ENCODE data around the gene BANF1. TPM values are rescaled to one million over a fixed set of nuclear protein-coding genes. Genes with fewer than 3 reads are reported as not detected.

BANF1 gene
- total RNA-seq, 1 donor from 2014 or later: 180 TPM

- Mint-ChIP-seq H3K27me3 (ENCODE audit: low read depth, unreplicated experiment) (peaks cover 2% of the 10 kb centered on the region), H3K27ac (ENCODE audit: unreplicated experiment) (no peak overlapping the region), H3K36me3 (ENCODE audit: low read depth, unreplicated experiment) (no peaks in the 10 kb centered on the region), H3K4me3 (ENCODE audit: unreplicated experiment) (no peak overlapping the region), H3K4me1 (ENCODE audit: low read depth, unreplicated experiment) (no peaks in the 10 kb centered on the region), H3K9me3 (ENCODE audit: unreplicated experiment) (no peaks in the 10 kb centered on the region)
- no peaks in the 10 kb centered on the region for H3K36me3 ChIP-seq (ENCODE audit: insufficient read depth, low read length)
- TF ChIP-seq EZH2 (IDR thresholded peaks at IDR 0.05; ENCODE audit: insufficient read depth, low read length) (no peak), CTCF (IDR thresholded peaks at IDR 0.05; ENCODE audit: insufficient read depth, low read depth, low read length) (no peak)
- H3K9me3 ChIP-seq (ENCODE audit: insufficient read depth, low read depth, low read length): no peaks in the 10 kb centered on the region
- DNase-seq (ENCODE audit: low read depth) (no peak), FAIRE-seq (no peak)
- H3K27me3 ChIP-seq (ENCODE audit: insufficient read depth, low read length): no peaks in the 10 kb centered on the region
- H2AFZ ChIP-seq (ENCODE audit: low read depth, low read length): no peak overlapping the region
- H3K4me1 ChIP-seq (ENCODE audit: insufficient read depth, low read length): no peaks in the 10 kb centered on the region
- H3K27ac ChIP-seq (ENCODE audit: low read depth, low read length): no peak overlapping the region
- no peaks in the 10 kb centered on the region for H4K20me1 ChIP-seq (ENCODE audit: insufficient read depth, low read length)
- H3K9ac ChIP-seq (ENCODE audit: low read length): no peak overlapping the region
- no peak overlapping the region for H3K4me3 ChIP-seq (ENCODE audit: insufficient read depth, low read depth, low read length)
- no peaks in the 10 kb centered on the region for H3K79me2 ChIP-seq (ENCODE audit: insufficient read depth, low read length)
- no peak overlapping the region for H3K4me2 ChIP-seq (ENCODE audit: low read length)
Observed at GRCh38 chr11:65954771-65955170, 47.5 kb upstream of the BANF1 start.

GRCh38 chr11:65958291-65958690 is 44.0 kb upstream of the BANF1 start:
- DNase-seq (ENCODE audit: low read depth): no peak
- peaks cover 18% of the 10 kb centered on the region for H3K79me2 ChIP-seq (ENCODE audit: insufficient read depth, low read length)
- peak overlapping the region; percentile 8 for H3K4me3 Mint-ChIP-seq (ENCODE audit: unreplicated experiment)
- H3K4me2 ChIP-seq (ENCODE audit: low read length): no peak overlapping the region
- peaks cover 11% of the 10 kb centered on the region for H3K4me1 Mint-ChIP-seq (ENCODE audit: low read depth, unreplicated experiment)
- H3K27ac ChIP-seq (ENCODE audit: low read depth, low read length): no peak overlapping the region
- H3K27ac Mint-ChIP-seq (ENCODE audit: unreplicated experiment): no peak overlapping the region
- no peak overlapping the region for H3K9ac ChIP-seq (ENCODE audit: low read length)
- H3K9me3 ChIP-seq (ENCODE audit: insufficient read depth, low read depth, low read length): no peaks in the 10 kb centered on the region
- no peaks in the 10 kb centered on the region for H3K36me3 ChIP-seq (ENCODE audit: insufficient read depth, low read length)
- no peak overlapping the region for H2AFZ ChIP-seq (ENCODE audit: low read depth, low read length)
- H3K4me1 ChIP-seq (ENCODE audit: insufficient read depth, low read length): peaks cover 12% of the 10 kb centered on the region
- no peak for FAIRE-seq
- H3K27me3 ChIP-seq (ENCODE audit: insufficient read depth, low read length): no peaks in the 10 kb centered on the region
- peaks cover 12% of the 10 kb centered on the region for H4K20me1 ChIP-seq (ENCODE audit: insufficient read depth, low read length)
- H3K36me3 Mint-ChIP-seq (ENCODE audit: low read depth, unreplicated experiment): no peaks in the 10 kb centered on the region
- H3K4me3 ChIP-seq (ENCODE audit: insufficient read depth, low read depth, low read length): no peak overlapping the region
- no peaks in the 10 kb centered on the region for H3K9me3 Mint-ChIP-seq (ENCODE audit: unreplicated experiment)
- peaks cover 2% of the 10 kb centered on the region for H3K27me3 Mint-ChIP-seq (ENCODE audit: low read depth, unreplicated experiment)
- TF ChIP-seq EZH2 (IDR thresholded peaks at IDR 0.05; ENCODE audit: insufficient read depth, low read length) (no peak), CTCF (IDR thresholded peaks at IDR 0.05; ENCODE audit: insufficient read depth, low read depth, low read length) (no peak)

GRCh38 chr11:65958774-65959420 is 43.4 kb upstream of the BANF1 start:
- Histone ChIP-seq H3K27ac (ENCODE audit: low read depth, low read length) (no peak overlapping the region), H3K79me2 (ENCODE audit: insufficient read depth, low read length) (peaks cover 24% of the 10 kb centered on the region)
- H3K27ac Mint-ChIP-seq (ENCODE audit: unreplicated experiment): no peak overlapping the region

More at GRCh38 chr11:65958774-65959420, 43.4 kb upstream of the BANF1 start:
- no peak for DNase-seq (ENCODE audit: low read depth)
- no peak for FAIRE-seq
- TF ChIP-seq CTCF (IDR thresholded peaks at IDR 0.05; ENCODE audit: insufficient read depth, low read depth, low read length) (no peak), EZH2 (IDR thresholded peaks at IDR 0.05; ENCODE audit: insufficient read depth, low read length) (no peak)
- Mint-ChIP-seq H3K4me3 (ENCODE audit: unreplicated experiment) (no peak overlapping the region), H3K4me1 (ENCODE audit: low read depth, unreplicated experiment) (peaks cover 11% of the 10 kb centered on the region), H3K27me3 (ENCODE audit: low read depth, unreplicated experiment) (peaks cover 2% of the 10 kb centered on the region), H3K9me3 (ENCODE audit: unreplicated experiment) (no peaks in the 10 kb centered on the region), H3K36me3 (ENCODE audit: low read depth, unreplicated experiment) (no peaks in the 10 kb centered on the region)
- Histone ChIP-seq H2AFZ (ENCODE audit: low read depth, low read length) (no peak overlapping the region), H3K9me3 (ENCODE audit: insufficient read depth, low read depth, low read length) (no peaks in the 10 kb centered on the region), H3K9ac (ENCODE audit: low read length) (no peak overlapping the region), H3K36me3 (ENCODE audit: insufficient read depth, low read length) (no peaks in the 10 kb centered on the region), H3K4me2 (ENCODE audit: low read length) (no peak overlapping the region), H3K27me3 (ENCODE audit: insufficient read depth, low read length) (no peaks in the 10 kb centered on the region), H3K4me1 (ENCODE audit: insufficient read depth, low read length) (peaks cover 13% of the 10 kb centered on the region), H3K4me3 (ENCODE audit: insufficient read depth, low read depth, low read length) (no peak overlapping the region), H4K20me1 (ENCODE audit: insufficient read depth, low read length) (peaks cover 17% of the 10 kb centered on the region)

Measured in astrocyte (in vitro differentiated cells and primary cell).